ENCODE data around the gene C17orf67. TPM values are rescaled to one million over a fixed set of nuclear protein-coding genes. Genes with fewer than 3 reads are reported as not detected.

Gene C17orf67
- polyA plus RNA-seq, 1 donor (not counting 4 experiments of a cell fraction or from before 2014, with no cell fraction given): 0.46 TPM

GRCh38 chr17:56809820-56810179 is 23.9 kb downstream of the C17orf67 start:
- no peaks in the 10 kb centered on the region for H3K36me3 ChIP-seq (ENCODE audit: control insufficient read depth in 2 of 2, extremely low read depth in 1 of 2, insufficient read depth in 2 of 2, low read length in 2 of 2)
- H4K20me1 ChIP-seq (ENCODE audit: control insufficient read depth, extremely low read depth, insufficient read depth, low read length): no peaks in the 10 kb centered on the region
- no peak for FAIRE-seq
- no peak overlapping the region for H3K9ac ChIP-seq (ENCODE audit: control insufficient read depth, extremely low read depth, insufficient read depth, low read length)
- no peak for DNase-seq (ENCODE audit: low read depth, low spot score)
- no peaks in the 10 kb centered on the region for H3K27me3 ChIP-seq (ENCODE audit: control insufficient read depth, extremely low read depth, insufficient read depth, low read length)
- H3K79me2 ChIP-seq (ENCODE audit: control insufficient read depth, insufficient read depth, low read length): no peaks in the 10 kb centered on the region
- no peak overlapping the region for H3K4me3 ChIP-seq (ENCODE audit: control insufficient read depth in 2 of 3, extremely low read depth in 1 of 3, insufficient read depth in 2 of 3, low read depth in 1 of 3, low read length in 3 of 3)
- TF ChIP-seq CTCF (optimal IDR thresholded peaks at IDR 0.05 in 1 of 3, IDR thresholded peaks at IDR 0.05 in 1 of 3, conservative IDR thresholded peaks at IDR 0.05 in 1 of 3; ENCODE audit: extremely low read depth in 1 of 3, insufficient read depth in 2 of 3, low read length in 3 of 3) (no peak), EZH2 (IDR thresholded peaks at IDR 0.05; ENCODE audit: low read length) (no peak)
- no peak overlapping the region for H3K27ac ChIP-seq (ENCODE audit: control insufficient read depth, insufficient read depth, low read length)
- no peak overlapping the region for H2AFZ ChIP-seq (ENCODE audit: control insufficient read depth, low read length)
- no peaks in the 10 kb centered on the region for H3K9me3 ChIP-seq (ENCODE audit: control insufficient read depth, low read depth, low read length)
- H3K4me2 ChIP-seq (ENCODE audit: control insufficient read depth, extremely low read depth, insufficient read depth, low read depth, low read length): no peak overlapping the region
- H3K4me1 ChIP-seq (ENCODE audit: control insufficient read depth, extremely low read depth, insufficient read depth, low read length): peaks cover 15% of the 10 kb centered on the region
- H3K9me1 ChIP-seq (ENCODE audit: control insufficient read depth, extremely low read depth, insufficient read depth, low read length): no peaks in the 10 kb centered on the region
- dilution Hi-C loops (cut with MboI; ENCODE audit: extremely low pct_ligation_motif_present, low sequenced_read_pairs): no loop called here

GRCh38 chr17:56809106-56809819 is 24.5 kb downstream of the C17orf67 start:
- H3K4me3 ChIP-seq (ENCODE audit: control insufficient read depth in 2 of 3, extremely low read depth in 1 of 3, insufficient read depth in 2 of 3, low read depth in 1 of 3, low read length in 3 of 3): no peak overlapping the region
- dilution Hi-C loops (cut with MboI; ENCODE audit: extremely low pct_ligation_motif_present, low sequenced_read_pairs): no loop called here
- no peaks in the 10 kb centered on the region for H3K36me3 ChIP-seq (ENCODE audit: control insufficient read depth in 2 of 2, extremely low read depth in 1 of 2, insufficient read depth in 2 of 2, low read length in 2 of 2)
- no peaks in the 10 kb centered on the region for H3K79me2 ChIP-seq (ENCODE audit: control insufficient read depth, insufficient read depth, low read length)
- H4K20me1 ChIP-seq (ENCODE audit: control insufficient read depth, extremely low read depth, insufficient read depth, low read length): no peaks in the 10 kb centered on the region
- H3K4me2 ChIP-seq (ENCODE audit: control insufficient read depth, extremely low read depth, insufficient read depth, low read depth, low read length): peak overlapping the region; percentile 61
- H3K9me1 ChIP-seq (ENCODE audit: control insufficient read depth, extremely low read depth, insufficient read depth, low read length): no peaks in the 10 kb centered on the region
- H3K9ac ChIP-seq (ENCODE audit: control insufficient read depth, extremely low read depth, insufficient read depth, low read length): no peak overlapping the region
- FAIRE-seq (no peak), DNase-seq (ENCODE audit: low read depth, low spot score) (no peak)
- H3K27ac ChIP-seq (ENCODE audit: control insufficient read depth, insufficient read depth, low read length): no peak overlapping the region
- H3K4me1 ChIP-seq (ENCODE audit: control insufficient read depth, extremely low read depth, insufficient read depth, low read length): peaks cover 15% of the 10 kb centered on the region
- H3K9me3 ChIP-seq (ENCODE audit: control insufficient read depth, low read depth, low read length): no peaks in the 10 kb centered on the region
- H3K27me3 ChIP-seq (ENCODE audit: control insufficient read depth, extremely low read depth, insufficient read depth, low read length): no peaks in the 10 kb centered on the region
- H2AFZ ChIP-seq (ENCODE audit: control insufficient read depth, low read length): no peak overlapping the region
- no peak for TF ChIP-seq EZH2 (IDR thresholded peaks at IDR 0.05; ENCODE audit: low read length)
- TF ChIP-seq CTCF (optimal IDR thresholded peaks at IDR 0.05 in 1 of 3, IDR thresholded peaks at IDR 0.05 in 1 of 3, conservative IDR thresholded peaks at IDR 0.05 in 1 of 3; ENCODE audit: extremely low read depth in 1 of 3, insufficient read depth in 2 of 3, low read length in 3 of 3): no peak

Data from keratinocyte (primary cell).